ENCODE data around the gene ADAMTS20. TPM values are rescaled to one million over a fixed set of nuclear protein-coding genes. Genes with fewer than 3 reads are reported as not detected.

ADAMTS20 gene
- total RNA-seq, 1 donor, result under 0.01 TPM

- H3K4me3 ChIP-seq (ENCODE audit: low read depth, low read length), result no peak overlapping the region
- no peak for TF ChIP-seq CTCF (IDR thresholded peaks at IDR 0.05; ENCODE audit: insufficient read depth, low read depth, low read length)
- DNase-seq (ENCODE audit: low read depth), result no peak
Observed at GRCh38 chr12:43493261-43493797, 58.7 kb downstream of the ADAMTS20 start.

GRCh38 chr12:43482311-43483085 lies 69.5 kb downstream of the ADAMTS20 start:
- no peak for DNase-seq (ENCODE audit: low read depth)
- H3K4me3 ChIP-seq (ENCODE audit: low read depth, low read length), result no peak overlapping the region
- no peak for TF ChIP-seq CTCF (IDR thresholded peaks at IDR 0.05; ENCODE audit: insufficient read depth, low read depth, low read length)

- no peak for DNase-seq (ENCODE audit: low read depth)
- TF ChIP-seq CTCF (IDR thresholded peaks at IDR 0.05; ENCODE audit: insufficient read depth, low read depth, low read length), result no peak
- H3K4me3 ChIP-seq (ENCODE audit: low read depth, low read length), result no peak overlapping the region
Observed at GRCh38 chr12:43480591-43480990, 71.4 kb downstream of the ADAMTS20 start.

GRCh38 chr12:43462741-43463140 lies 89.3 kb downstream of the ADAMTS20 start:
- no peak for TF ChIP-seq CTCF (IDR thresholded peaks at IDR 0.05; ENCODE audit: insufficient read depth, low read depth, low read length)
- no peak overlapping the region for H3K4me3 ChIP-seq (ENCODE audit: low read depth, low read length)
- no peak for DNase-seq (ENCODE audit: low read depth)

- H3K4me3 ChIP-seq (ENCODE audit: low read depth, low read length), result no peak overlapping the region
- TF ChIP-seq CTCF (IDR thresholded peaks at IDR 0.05; ENCODE audit: insufficient read depth, low read depth, low read length), result no peak
- DNase-seq (ENCODE audit: low read depth), result no peak
Observed at GRCh38 chr12:43462080-43462479, 89.9 kb downstream of the ADAMTS20 start.

GRCh38 chr12:43459285-43459684 lies 92.7 kb downstream of the ADAMTS20 start:
- H3K4me3 ChIP-seq (ENCODE audit: low read depth, low read length), result no peak overlapping the region
- no peak for DNase-seq (ENCODE audit: low read depth)
- TF ChIP-seq CTCF (IDR thresholded peaks at IDR 0.05; ENCODE audit: insufficient read depth, low read depth, low read length), result no peak
